Measurements from ENCODE around the gene TRIM24. TPM values are rescaled to one million over a fixed set of nuclear protein-coding genes. Genes with fewer than 3 reads are reported as not detected.

Gene TRIM24
- total RNA-seq, 1 experiment from 2014 or later = 17.4 TPM

DNA sequence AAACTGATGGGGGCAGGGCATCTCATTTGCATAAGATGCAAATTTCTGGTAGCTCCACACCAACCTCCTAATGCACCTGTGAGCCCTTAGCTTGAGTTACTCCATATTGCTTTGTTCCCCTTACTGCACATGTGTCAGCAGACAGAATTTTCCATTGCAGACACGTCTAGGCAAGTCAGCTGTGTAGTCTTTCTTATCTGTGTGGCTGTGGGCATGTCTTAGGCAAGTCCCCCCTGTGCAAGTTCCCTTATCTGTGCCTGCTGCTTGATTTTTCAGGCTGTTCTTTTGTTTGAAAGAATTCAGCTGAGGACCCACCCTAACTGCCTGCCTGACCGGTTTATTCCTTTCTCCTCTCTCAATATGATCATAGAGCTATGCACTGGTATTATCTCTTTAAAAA lies 28.5 kb upstream of the TRIM24 start:
- H3K9me2 ChIP-seq (replicated peaks; ENCODE audit: insufficient read depth, low read length) = no peaks in the 10 kb centered on the region
- no peaks in the 10 kb centered on the region for H3K36me3 ChIP-seq (ENCODE audit: insufficient read depth, low read length)
- H2AFZ ChIP-seq (ENCODE audit: low read length) = no peak overlapping the region
- H3K9me3 ChIP-seq (ENCODE audit: low read length) = peaks cover 11% of the 10 kb centered on the region
- H4K20me1 ChIP-seq (ENCODE audit: insufficient read depth, low read depth, low read length) = no peaks in the 10 kb centered on the region
- H3K4me3 ChIP-seq (ENCODE audit: low read length) = no peak overlapping the region
- no peak overlapping the region for H3K4me2 ChIP-seq (ENCODE audit: low read depth, low read length, poor library complexity, severe bottlenecking)
- no peak overlapping the region for H3K9ac ChIP-seq (ENCODE audit: low read length)
- no peaks in the 10 kb centered on the region for H3K4me1 ChIP-seq (ENCODE audit: low read length)
- H3K27ac ChIP-seq (ENCODE audit: low read length) = no peak overlapping the region
- DNase-seq = no peak
- H3K79me2 ChIP-seq (ENCODE audit: low read length) = no peaks in the 10 kb centered on the region
- H3K27me3 ChIP-seq (ENCODE audit: low read length) = no peaks in the 10 kb centered on the region

DNA sequence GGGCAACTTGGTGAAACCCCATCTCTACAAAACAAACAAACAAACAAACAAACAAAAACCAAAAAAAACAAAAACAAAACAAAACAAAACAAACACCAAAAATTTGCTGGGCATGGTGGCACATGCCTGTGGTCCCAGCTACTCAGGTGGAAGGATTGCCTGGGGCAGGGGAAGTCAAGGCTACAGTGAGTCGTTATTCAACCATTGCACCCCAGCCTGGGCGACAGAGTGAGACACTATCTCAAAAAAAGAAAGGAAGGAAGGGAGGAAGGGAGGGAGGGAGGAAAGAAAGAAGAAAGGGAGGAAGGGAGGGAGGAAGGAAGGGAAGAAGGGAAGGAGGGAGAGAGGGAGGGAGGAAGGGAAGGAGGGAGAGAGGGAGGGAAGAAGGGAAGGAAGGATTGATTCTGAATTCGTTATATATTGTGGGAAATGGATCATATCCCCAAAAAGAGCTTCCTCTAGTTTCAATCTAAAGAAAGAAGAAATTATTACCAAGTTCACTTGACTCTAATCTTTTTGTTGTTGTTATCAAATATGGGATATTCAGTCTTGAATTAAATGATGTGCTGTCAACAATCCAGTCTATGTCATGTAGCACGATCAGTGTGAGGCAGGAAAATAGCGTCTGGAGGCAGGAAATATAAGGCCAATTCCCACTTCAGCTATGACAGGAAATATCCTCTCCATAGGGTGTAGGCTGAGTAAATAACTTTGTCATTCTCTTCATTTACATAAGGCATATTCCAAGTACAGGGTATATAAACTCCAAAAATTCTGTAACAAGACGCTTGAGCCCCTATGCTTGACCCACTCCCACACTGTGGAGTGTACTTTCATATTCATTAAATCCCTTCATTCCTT lies 26.2 kb upstream of the TRIM24 start:
- Histone ChIP-seq H2AFZ (ENCODE audit: low read length) (no peak overlapping the region), H3K27me3 (ENCODE audit: low read length) (no peaks in the 10 kb centered on the region), H3K9ac (ENCODE audit: low read length) (no peak overlapping the region), H3K4me1 (ENCODE audit: low read length) (no peaks in the 10 kb centered on the region), H3K79me2 (ENCODE audit: low read length) (no peaks in the 10 kb centered on the region), H3K9me3 (ENCODE audit: low read length) (peaks cover 8% of the 10 kb centered on the region), H3K4me2 (ENCODE audit: low read depth, low read length, poor library complexity, severe bottlenecking) (no peak overlapping the region), H3K36me3 (ENCODE audit: insufficient read depth, low read length) (no peaks in the 10 kb centered on the region), H3K4me3 (ENCODE audit: low read length) (no peak overlapping the region), H3K27ac (ENCODE audit: low read length) (no peak overlapping the region), H4K20me1 (ENCODE audit: insufficient read depth, low read depth, low read length) (no peaks in the 10 kb centered on the region), H3K9me2 (replicated peaks; ENCODE audit: insufficient read depth, low read length) (no peaks in the 10 kb centered on the region)
- DNase-seq = no peak

DNA sequence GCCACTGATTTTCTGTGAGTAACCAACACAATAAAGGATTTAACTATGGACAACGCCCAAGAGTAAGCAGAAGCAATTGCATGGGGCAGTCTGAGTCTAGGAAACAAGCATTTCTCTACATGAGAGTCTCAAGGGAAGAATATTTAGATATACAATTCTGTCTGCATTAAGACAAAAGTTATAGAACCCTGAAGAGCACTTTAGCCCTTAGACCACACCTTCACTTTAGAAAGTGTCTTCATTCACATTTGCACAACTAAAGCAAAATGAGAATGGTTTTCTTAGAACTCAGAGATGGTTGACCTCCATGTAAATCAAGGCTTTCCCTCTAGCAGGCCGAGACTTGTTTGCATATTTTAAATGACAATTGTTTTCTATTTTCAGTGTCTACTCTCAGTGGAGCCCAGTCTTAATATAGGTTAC lies 25.5 kb upstream of the TRIM24 start:
- Histone ChIP-seq H3K4me1 (ENCODE audit: low read length) (no peaks in the 10 kb centered on the region), H3K79me2 (ENCODE audit: low read length) (no peaks in the 10 kb centered on the region), H2AFZ (ENCODE audit: low read length) (no peak overlapping the region), H3K9ac (ENCODE audit: low read length) (no peak overlapping the region), H3K9me3 (ENCODE audit: low read length) (peaks cover 4% of the 10 kb centered on the region), H3K4me3 (ENCODE audit: low read length) (no peak overlapping the region), H3K9me2 (replicated peaks; ENCODE audit: insufficient read depth, low read length) (no peaks in the 10 kb centered on the region), H4K20me1 (ENCODE audit: insufficient read depth, low read depth, low read length) (no peaks in the 10 kb centered on the region), H3K36me3 (ENCODE audit: insufficient read depth, low read length) (no peaks in the 10 kb centered on the region), H3K27ac (ENCODE audit: low read length) (no peak overlapping the region), H3K4me2 (ENCODE audit: low read depth, low read length, poor library complexity, severe bottlenecking) (no peak overlapping the region), H3K27me3 (ENCODE audit: low read length) (no peaks in the 10 kb centered on the region)
- DNase-seq = no peak

DNA sequence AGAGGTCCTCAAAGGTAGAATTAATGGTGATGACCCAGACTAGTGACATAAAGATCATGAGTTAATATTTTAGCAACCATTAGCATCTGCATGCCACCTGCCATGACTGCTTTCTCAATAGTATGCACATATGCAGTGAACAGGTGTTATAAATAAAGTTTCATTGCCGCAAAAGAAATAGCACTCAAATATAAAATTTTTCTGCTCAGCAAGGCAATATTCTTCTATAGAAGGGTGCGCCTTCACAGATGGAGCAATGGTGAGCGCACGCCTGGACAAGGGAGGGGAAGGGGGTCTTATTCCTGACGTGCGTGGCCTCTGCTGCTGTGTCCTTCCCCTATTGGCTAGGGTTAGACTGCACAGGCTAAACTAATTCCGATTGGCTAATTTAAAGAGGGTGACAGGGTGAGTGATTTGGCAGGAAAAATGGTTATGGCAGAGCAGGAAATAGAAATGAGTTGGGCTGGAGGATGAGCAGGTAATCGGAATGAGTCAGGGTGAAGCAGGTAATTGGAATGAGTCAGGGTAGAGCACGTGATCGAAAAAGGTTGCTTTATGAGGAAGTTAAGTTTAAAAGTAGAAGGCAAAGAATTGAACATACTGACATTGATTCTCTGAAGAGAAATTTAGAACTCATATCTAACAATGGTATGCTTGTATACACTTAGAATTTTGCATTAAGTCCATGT lies 24.7 kb upstream of the TRIM24 start:
- H3K9me2 ChIP-seq (replicated peaks; ENCODE audit: insufficient read depth, low read length) = no peaks in the 10 kb centered on the region
- no peak for DNase-seq
- peaks cover 4% of the 10 kb centered on the region; the same call in 1 of the 2 replicates for H3K9me3 ChIP-seq (ENCODE audit: low read length)
- no peak overlapping the region for H2AFZ ChIP-seq (ENCODE audit: low read length)
- no peak overlapping the region for H3K4me2 ChIP-seq (ENCODE audit: low read depth, low read length, poor library complexity, severe bottlenecking)
- H3K9ac ChIP-seq (ENCODE audit: low read length) = no peak overlapping the region
- no peaks in the 10 kb centered on the region for H3K4me1 ChIP-seq (ENCODE audit: low read length)
- no peaks in the 10 kb centered on the region for H4K20me1 ChIP-seq (ENCODE audit: insufficient read depth, low read depth, low read length)
- no peak overlapping the region for H3K4me3 ChIP-seq (ENCODE audit: low read length)
- no peaks in the 10 kb centered on the region for H3K79me2 ChIP-seq (ENCODE audit: low read length)
- H3K27ac ChIP-seq (ENCODE audit: low read length) = no peak overlapping the region
- no peaks in the 10 kb centered on the region for H3K27me3 ChIP-seq (ENCODE audit: low read length)
- no peaks in the 10 kb centered on the region for H3K36me3 ChIP-seq (ENCODE audit: insufficient read depth, low read length)

DNA sequence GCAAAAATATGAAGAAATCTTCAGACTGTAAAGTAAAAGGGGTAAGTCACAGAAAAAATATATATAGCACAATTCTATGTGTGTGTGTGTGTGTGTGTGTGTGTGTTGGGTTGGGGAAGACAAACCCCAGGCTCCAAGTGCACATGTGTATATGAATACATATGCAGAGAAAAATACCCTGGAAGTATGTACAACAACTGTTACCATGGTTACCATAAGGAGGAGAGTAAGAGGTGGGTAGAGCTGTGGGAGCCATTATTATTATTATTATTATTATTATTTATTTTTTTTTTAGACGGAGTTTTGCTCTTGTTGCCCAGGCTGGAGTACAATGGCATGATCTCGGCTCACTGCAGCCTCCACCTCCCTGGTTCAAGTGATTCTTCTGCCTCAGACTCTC lies 23.7 kb upstream of the TRIM24 start:
- Histone ChIP-seq H3K9me2 (replicated peaks; ENCODE audit: insufficient read depth, low read length) (no peaks in the 10 kb centered on the region), H3K36me3 (ENCODE audit: insufficient read depth, low read length) (no peaks in the 10 kb centered on the region), H3K79me2 (ENCODE audit: low read length) (no peaks in the 10 kb centered on the region), H3K27ac (ENCODE audit: low read length) (no peak overlapping the region), H3K4me2 (ENCODE audit: low read depth, low read length, poor library complexity, severe bottlenecking) (no peak overlapping the region), H3K27me3 (ENCODE audit: low read length) (no peaks in the 10 kb centered on the region), H4K20me1 (ENCODE audit: insufficient read depth, low read depth, low read length) (no peaks in the 10 kb centered on the region), H3K9me3 (ENCODE audit: low read length) (no peaks in the 10 kb centered on the region), H3K4me1 (ENCODE audit: low read length) (no peaks in the 10 kb centered on the region), H3K4me3 (ENCODE audit: low read length) (no peak overlapping the region), H2AFZ (ENCODE audit: low read length) (no peak overlapping the region), H3K9ac (ENCODE audit: low read length) (no peak overlapping the region)
- DNase-seq = no peak

DNA sequence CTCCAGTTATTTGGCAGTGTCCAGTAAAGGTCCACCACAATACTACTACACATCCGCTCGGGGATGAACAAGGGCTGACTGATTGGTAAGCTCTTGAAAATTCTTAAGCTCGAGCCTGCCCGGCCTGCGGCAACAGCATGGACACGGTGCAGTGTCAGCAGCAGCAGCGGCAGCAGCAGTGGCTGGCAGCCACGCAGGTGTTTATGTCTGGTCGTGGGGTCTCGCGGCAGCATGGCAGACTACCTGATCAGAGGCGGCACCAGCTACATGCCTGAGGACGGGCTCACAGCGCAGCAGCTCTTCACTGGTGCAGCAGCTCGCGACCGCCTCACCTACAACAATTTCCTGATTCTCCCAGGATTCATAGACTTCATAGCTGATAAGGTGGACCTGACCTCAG lies 19.6 kb upstream of the TRIM24 start:
- H4K20me1 ChIP-seq (ENCODE audit: insufficient read depth, low read depth, low read length) = no peaks in the 10 kb centered on the region
- H3K4me3 ChIP-seq (ENCODE audit: low read length) = no peak overlapping the region
- no peak overlapping the region for H3K9ac ChIP-seq (ENCODE audit: low read length)
- no peak overlapping the region for H3K4me2 ChIP-seq (ENCODE audit: low read depth, low read length, poor library complexity, severe bottlenecking)
- H3K79me2 ChIP-seq (ENCODE audit: low read length) = no peaks in the 10 kb centered on the region
- H3K27ac ChIP-seq (ENCODE audit: low read length) = no peak overlapping the region
- H2AFZ ChIP-seq (ENCODE audit: low read length) = no peak overlapping the region
- no peaks in the 10 kb centered on the region for H3K4me1 ChIP-seq (ENCODE audit: low read length)
- no peak for DNase-seq
- H3K36me3 ChIP-seq (ENCODE audit: insufficient read depth, low read length) = no peaks in the 10 kb centered on the region
- no peaks in the 10 kb centered on the region for H3K9me2 ChIP-seq (replicated peaks; ENCODE audit: insufficient read depth, low read length)
- no peaks in the 10 kb centered on the region for H3K27me3 ChIP-seq (ENCODE audit: low read length)
- no peaks in the 10 kb centered on the region for H3K9me3 ChIP-seq (ENCODE audit: low read length)

DNA sequence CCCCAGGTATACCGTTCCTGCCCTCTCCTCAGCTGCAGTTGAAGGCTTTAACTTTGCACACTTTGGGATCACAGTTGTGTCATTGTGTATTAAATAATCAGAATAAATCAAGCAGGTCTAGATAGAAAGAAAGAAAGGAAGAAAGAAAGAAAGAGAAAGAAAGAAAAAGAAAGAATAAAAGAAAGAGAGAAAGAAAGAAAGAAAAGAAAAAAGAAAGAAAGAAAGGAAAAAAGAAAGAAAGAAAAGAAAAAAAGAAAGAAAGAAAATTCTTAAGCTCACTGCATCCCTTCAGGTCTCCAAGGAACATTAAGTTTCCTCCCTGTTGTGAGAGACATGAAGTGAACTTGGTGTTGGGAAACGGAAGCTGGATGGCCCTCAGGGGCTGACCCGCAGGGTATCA lies 17.2 kb upstream of the TRIM24 start:
- no peaks in the 10 kb centered on the region for H3K79me2 ChIP-seq (ENCODE audit: low read length)
- H2AFZ ChIP-seq (ENCODE audit: low read length) = no peak overlapping the region
- no peak for DNase-seq
- H3K9me2 ChIP-seq (replicated peaks; ENCODE audit: insufficient read depth, low read length) = no peaks in the 10 kb centered on the region
- H3K4me2 ChIP-seq (ENCODE audit: low read depth, low read length, poor library complexity, severe bottlenecking) = no peak overlapping the region
- H3K27ac ChIP-seq (ENCODE audit: low read length) = no peak overlapping the region
- H3K4me3 ChIP-seq (ENCODE audit: low read length) = no peak overlapping the region
- no peaks in the 10 kb centered on the region for H3K4me1 ChIP-seq (ENCODE audit: low read length)
- no peaks in the 10 kb centered on the region for H3K27me3 ChIP-seq (ENCODE audit: low read length)
- H3K36me3 ChIP-seq (ENCODE audit: insufficient read depth, low read length) = no peaks in the 10 kb centered on the region
- H4K20me1 ChIP-seq (ENCODE audit: insufficient read depth, low read depth, low read length) = no peaks in the 10 kb centered on the region
- H3K9me3 ChIP-seq (ENCODE audit: low read length) = no peaks in the 10 kb centered on the region
- no peak overlapping the region for H3K9ac ChIP-seq (ENCODE audit: low read length)

DNA sequence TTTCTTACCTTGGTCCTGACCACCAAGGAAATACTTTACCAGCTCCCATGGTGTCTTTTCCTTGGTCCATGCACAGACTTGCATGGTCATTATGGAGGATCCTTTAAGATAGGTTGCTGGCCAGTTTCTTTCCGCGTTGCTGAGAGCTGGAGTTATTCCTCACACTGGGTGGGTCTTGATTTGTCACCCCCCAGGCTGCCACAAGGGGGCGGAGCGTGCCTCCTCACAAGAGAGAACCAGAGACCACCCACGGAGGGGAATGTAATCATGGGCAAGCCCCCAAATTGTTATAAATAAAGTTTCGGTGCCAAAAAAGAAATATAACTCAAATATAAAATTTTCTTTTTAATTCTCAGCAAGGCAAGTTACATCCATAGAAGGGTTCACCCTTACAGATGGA lies 10.5 kb upstream of the TRIM24 start:
- no peaks in the 10 kb centered on the region for H3K36me3 ChIP-seq (ENCODE audit: insufficient read depth, low read length)
- H3K9ac ChIP-seq (ENCODE audit: low read length) = no peak overlapping the region
- peak; percentile 72 for DNase-seq
- no peaks in the 10 kb centered on the region for H3K79me2 ChIP-seq (ENCODE audit: low read length)
- no peaks in the 10 kb centered on the region for H3K9me3 ChIP-seq (ENCODE audit: low read length)
- no peak overlapping the region for H2AFZ ChIP-seq (ENCODE audit: low read length)
- no peak overlapping the region for H3K4me3 ChIP-seq (ENCODE audit: low read length)
- H3K9me2 ChIP-seq (replicated peaks; ENCODE audit: insufficient read depth, low read length) = no peaks in the 10 kb centered on the region
- H3K4me1 ChIP-seq (ENCODE audit: low read length) = no peaks in the 10 kb centered on the region
- no peaks in the 10 kb centered on the region for H3K27me3 ChIP-seq (ENCODE audit: low read length)
- no peak overlapping the region for H3K27ac ChIP-seq (ENCODE audit: low read length)
- H3K4me2 ChIP-seq (ENCODE audit: low read depth, low read length, poor library complexity, severe bottlenecking) = no peak overlapping the region
- no peaks in the 10 kb centered on the region for H4K20me1 ChIP-seq (ENCODE audit: insufficient read depth, low read depth, low read length)
